OCI-LY7 (cell line): ENCODE data around the gene IL1RAPL1.

Experiments used
- EZH2phosphoT487 ChIP-seq: fragments of 200-600 bp; sonication (generic); IDR thresholded peaks from 2 replicates; pipeline ENCODE4 v1.6.1; 2018; ENCODE audit warnings: low read depth, borderline replicate concordance, mild to moderate bottlenecking, mixed run types, antibody characterized with exemption, low read length, moderate library complexity, mixed read lengths
- TF ChIP-seq, protein P1 (sequence below): fragments of 200-600 bp; sonication (generic); conservative IDR thresholded peaks from 2 replicates; pipeline ENCODE4 v1.5.1; 2014; ENCODE audit warnings: mild to moderate bottlenecking, antibody characterized with exemption, low read length, moderate library complexity, mixed read lengths

DNA sequence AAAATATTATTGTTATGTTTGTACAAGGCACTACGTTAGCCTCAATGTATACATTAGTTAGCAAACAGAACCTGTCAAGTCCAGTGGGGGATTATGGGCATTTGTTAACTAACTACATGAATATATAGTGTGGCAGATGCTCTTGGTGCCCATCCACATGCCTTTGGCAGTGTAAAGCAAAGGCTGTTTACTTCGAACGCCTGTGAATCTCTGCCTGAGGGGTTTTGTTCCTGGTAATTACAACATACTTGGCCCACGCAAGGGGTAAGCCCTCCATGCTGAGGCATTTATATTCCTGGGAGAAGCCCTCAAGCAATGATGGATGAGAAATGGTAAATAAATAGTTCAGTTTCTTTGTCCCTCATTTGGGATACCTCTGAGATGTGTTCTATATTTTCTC, 119.7 kb downstream of the IL1RAPL1 start:
- TF ChIP-seq, protein P1, sequence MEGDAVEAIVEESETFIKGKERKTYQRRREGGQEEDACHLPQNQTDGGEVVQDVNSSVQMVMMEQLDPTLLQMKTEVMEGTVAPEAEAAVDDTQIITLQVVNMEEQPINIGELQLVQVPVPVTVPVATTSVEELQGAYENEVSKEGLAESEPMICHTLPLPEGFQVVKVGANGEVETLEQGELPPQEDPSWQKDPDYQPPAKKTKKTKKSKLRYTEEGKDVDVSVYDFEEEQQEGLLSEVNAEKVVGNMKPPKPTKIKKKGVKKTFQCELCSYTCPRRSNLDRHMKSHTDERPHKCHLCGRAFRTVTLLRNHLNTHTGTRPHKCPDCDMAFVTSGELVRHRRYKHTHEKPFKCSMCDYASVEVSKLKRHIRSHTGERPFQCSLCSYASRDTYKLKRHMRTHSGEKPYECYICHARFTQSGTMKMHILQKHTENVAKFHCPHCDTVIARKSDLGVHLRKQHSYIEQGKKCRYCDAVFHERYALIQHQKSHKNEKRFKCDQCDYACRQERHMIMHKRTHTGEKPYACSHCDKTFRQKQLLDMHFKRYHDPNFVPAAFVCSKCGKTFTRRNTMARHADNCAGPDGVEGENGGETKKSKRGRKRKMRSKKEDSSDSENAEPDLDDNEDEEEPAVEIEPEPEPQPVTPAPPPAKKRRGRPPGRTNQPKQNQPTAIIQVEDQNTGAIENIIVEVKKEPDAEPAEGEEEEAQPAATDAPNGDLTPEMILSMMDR = no peak
- no peak for TF ChIP-seq EZH2phosphoT487
